ENCODE data around the gene MBNL1.

Gene MBNL1

DNA sequence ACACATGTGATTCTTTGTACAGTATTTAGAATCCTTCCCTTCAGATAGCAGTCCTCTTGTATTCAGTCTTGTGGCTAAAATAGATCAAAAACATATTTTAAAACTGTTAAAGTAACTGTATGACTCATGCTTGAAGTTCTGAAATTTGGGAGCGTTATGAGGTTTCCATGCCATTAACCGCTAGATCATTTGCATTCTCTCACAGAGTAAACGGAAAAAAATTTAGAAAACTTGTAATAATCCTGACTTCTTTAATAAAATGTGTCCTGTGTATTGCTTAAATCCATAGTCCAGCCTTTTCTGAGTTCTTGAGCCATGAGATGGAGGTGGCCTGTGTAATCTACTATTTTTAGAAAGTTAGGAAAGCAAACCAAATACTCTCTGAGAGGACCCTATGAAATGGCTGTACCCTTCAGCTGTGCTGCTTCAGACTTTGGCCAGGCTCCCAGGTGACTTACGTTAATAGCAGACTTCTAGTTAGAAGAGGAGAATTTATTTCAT, 33.8 kb downstream of the MBNL1 start:
- Histone ChIP-seq H3K4me1 (ENCODE audit: control insufficient read depth in 5 of 5, insufficient read depth in 5 of 5, low read length in 5 of 5) (peaks cover 3 to 62% (median 52%) of the 10 kb centered on the region in 5 donors), H3K36me3 (ENCODE audit: control insufficient read depth in 5 of 5, insufficient read depth in 5 of 5, low read length in 5 of 5) (peaks cover 2 to 14% (median 3%) of the 10 kb centered on the region in 5 donors), H3K9me3 (ENCODE audit: control insufficient read depth in 5 of 5, low read length in 5 of 5) (no peaks in the 10 kb centered on the region), H3K9ac (ENCODE audit: low read length in 5 of 5) (peak overlapping the region in 2 of 5 donors; percentile 54 to 62), H3K27ac (ENCODE audit: low read depth, low read length) (peak overlapping the region; percentile 95), H3K27me3 (ENCODE audit: control insufficient read depth in 5 of 5, insufficient read depth in 4 of 5, low read length in 5 of 5) (no peaks in the 10 kb centered on the region), H3K4me3 (ENCODE audit: low read depth in 1 of 5, low read length in 5 of 5) (no peak overlapping the region)

DNA sequence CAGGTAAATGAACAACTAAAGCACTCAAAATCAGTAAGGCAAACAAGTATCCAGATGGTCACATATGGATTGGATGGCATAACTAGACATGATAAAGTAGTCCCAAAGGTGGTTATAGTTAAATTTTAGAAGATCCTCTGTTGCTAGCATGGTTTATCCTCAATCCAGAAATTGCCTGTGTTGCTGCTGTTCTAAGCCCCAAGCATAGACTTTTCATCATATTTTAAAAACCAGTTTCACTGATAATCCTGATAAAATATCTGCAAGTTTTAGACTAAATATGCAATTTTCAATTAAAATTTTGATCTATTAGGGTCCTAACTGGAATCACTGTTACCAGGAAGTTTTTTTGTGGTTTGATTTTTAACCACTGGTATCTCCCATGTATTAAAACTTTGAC, 35.4 kb downstream of the MBNL1 start:
- Histone ChIP-seq H3K4me3 (ENCODE audit: low read depth in 1 of 5, low read length in 5 of 5) (no peak overlapping the region), H3K27ac (ENCODE audit: low read depth, low read length) (peak overlapping the region; percentile 95), H3K27me3 (ENCODE audit: control insufficient read depth in 5 of 5, insufficient read depth in 4 of 5, low read length in 5 of 5) (no peaks in the 10 kb centered on the region), H3K4me1 (ENCODE audit: control insufficient read depth in 5 of 5, insufficient read depth in 5 of 5, low read length in 5 of 5) (peaks cover 3 to 58% (median 44%) of the 10 kb centered on the region in 5 donors), H3K36me3 (ENCODE audit: control insufficient read depth in 5 of 5, insufficient read depth in 5 of 5, low read length in 5 of 5) (peaks cover 2 to 14% (median 5%) of the 10 kb centered on the region in 5 donors), H3K9ac (ENCODE audit: low read length in 5 of 5) (no peak overlapping the region), H3K9me3 (ENCODE audit: control insufficient read depth in 5 of 5, low read length in 5 of 5) (no peaks in the 10 kb centered on the region)

DNA sequence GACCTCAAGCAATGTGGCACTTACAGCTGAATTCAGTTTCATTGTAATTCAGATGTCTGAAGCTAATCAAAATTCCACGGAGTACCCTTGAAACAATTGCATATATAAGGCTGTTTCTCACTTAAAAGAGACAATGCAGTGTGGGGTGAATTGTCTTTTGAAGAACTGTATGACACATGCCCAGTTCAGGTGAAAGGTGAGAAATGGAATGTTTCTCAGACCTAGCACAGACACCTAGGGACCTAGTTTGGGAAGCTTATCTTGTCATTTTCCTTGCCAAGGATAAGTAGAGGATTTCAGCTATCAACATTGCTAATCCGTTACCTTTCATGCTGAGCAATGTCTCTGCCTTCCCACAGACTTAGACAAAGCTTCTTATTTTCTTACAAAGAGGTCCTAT, 36.3 kb downstream of the MBNL1 start:
- H3K27ac ChIP-seq (ENCODE audit: low read depth, low read length): peak overlapping the region; percentile 95
- H3K4me1 ChIP-seq (ENCODE audit: control insufficient read depth in 5 of 5, insufficient read depth in 5 of 5, low read length in 5 of 5): peaks cover 0 to 55% (median 35%) of the 10 kb centered on the region in 5 donors
- no peaks in the 10 kb centered on the region for H3K27me3 ChIP-seq (ENCODE audit: control insufficient read depth in 5 of 5, insufficient read depth in 4 of 5, low read length in 5 of 5)
- no peak overlapping the region for H3K4me3 ChIP-seq (ENCODE audit: low read depth in 1 of 5, low read length in 5 of 5)
- peak overlapping the region in 1 of 5 donors; percentile 32 for H3K9ac ChIP-seq (ENCODE audit: low read length in 5 of 5)
- peaks cover 0 to 9% (median under 1%) of the 10 kb centered on the region in 5 donors for H3K36me3 ChIP-seq (ENCODE audit: control insufficient read depth in 5 of 5, insufficient read depth in 5 of 5, low read length in 5 of 5)
- no peaks in the 10 kb centered on the region for H3K9me3 ChIP-seq (ENCODE audit: control insufficient read depth in 5 of 5, low read length in 5 of 5)

DNA sequence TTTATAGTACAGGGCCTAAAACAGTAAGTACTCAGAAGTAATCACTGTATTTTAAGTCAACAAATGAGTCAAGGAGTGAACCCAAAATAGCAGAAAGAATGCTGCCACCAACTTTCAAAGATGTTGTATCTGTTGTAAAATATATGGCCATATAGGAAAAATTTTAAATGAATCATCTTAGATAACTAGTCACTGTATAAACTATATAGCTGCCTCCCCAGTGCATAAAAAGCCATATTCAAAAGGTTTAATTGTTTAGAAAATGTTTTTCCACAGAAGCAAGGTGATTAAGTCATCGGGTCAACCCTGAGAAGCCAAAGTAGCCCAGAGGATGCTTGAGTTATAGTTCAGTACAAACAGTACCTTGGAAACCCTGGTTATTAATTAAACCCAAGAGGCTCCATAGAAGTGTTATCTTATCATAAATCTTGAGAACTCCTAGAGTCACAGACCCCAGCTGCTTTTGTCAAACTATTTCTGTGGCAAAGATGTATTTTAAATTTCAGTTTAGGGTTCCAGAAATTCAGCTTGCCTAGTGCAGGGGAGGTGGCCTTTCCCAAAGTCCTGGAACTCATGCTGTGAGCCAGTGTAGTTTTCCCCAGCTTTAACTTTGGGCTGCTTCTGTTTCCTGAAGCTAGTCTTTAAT, 39.2 kb downstream of the MBNL1 start:
- H3K9me3 ChIP-seq (ENCODE audit: control insufficient read depth in 5 of 5, low read length in 5 of 5): no peaks in the 10 kb centered on the region
- H3K27me3 ChIP-seq (ENCODE audit: control insufficient read depth in 5 of 5, insufficient read depth in 4 of 5, low read length in 5 of 5): no peaks in the 10 kb centered on the region
- H3K27ac ChIP-seq (ENCODE audit: low read depth, low read length): peak overlapping the region; percentile 88
- peak overlapping the region in 2 of 5 donors; percentile 3 to 54 for H3K9ac ChIP-seq (ENCODE audit: low read length in 5 of 5)
- peaks cover 0 to 5% (median 0%) of the 10 kb centered on the region in 5 donors for H3K36me3 ChIP-seq (ENCODE audit: control insufficient read depth in 5 of 5, insufficient read depth in 5 of 5, low read length in 5 of 5)
- H3K4me3 ChIP-seq (ENCODE audit: low read depth in 1 of 5, low read length in 5 of 5): no peak overlapping the region
- peaks cover 0 to 31% (median 15%) of the 10 kb centered on the region in 5 donors for H3K4me1 ChIP-seq (ENCODE audit: control insufficient read depth in 5 of 5, insufficient read depth in 5 of 5, low read length in 5 of 5)

DNA sequence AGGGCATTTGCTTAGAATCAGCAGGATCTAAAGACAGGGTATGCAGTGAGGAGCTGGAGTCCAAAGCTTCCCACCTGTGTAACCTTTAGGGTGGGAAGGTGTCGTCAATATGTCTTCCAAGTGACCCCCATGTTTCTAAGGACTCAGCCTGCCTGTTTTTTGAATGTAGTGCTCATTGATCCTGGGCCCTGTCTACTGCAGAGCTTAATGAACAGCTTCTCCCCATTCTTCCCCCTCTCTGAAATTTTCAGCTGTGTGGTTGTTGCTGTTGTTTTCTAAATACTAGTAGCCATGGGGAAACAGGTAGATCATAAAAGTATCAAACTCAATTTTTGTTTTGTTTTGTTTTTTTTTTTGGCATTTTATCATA, 39.7 kb downstream of the MBNL1 start:
- Histone ChIP-seq H3K27me3 (ENCODE audit: control insufficient read depth in 5 of 5, insufficient read depth in 4 of 5, low read length in 5 of 5) (no peaks in the 10 kb centered on the region), H3K36me3 (ENCODE audit: control insufficient read depth in 5 of 5, insufficient read depth in 5 of 5, low read length in 5 of 5) (peaks cover 0 to 5% (median 0%) of the 10 kb centered on the region in 5 donors), H3K27ac (ENCODE audit: low read depth, low read length) (peak overlapping the region; percentile 88), H3K9me3 (ENCODE audit: control insufficient read depth in 5 of 5, low read length in 5 of 5) (no peaks in the 10 kb centered on the region), H3K9ac (ENCODE audit: low read length in 5 of 5) (peak overlapping the region in 2 of 5 donors; percentile 3 to 57), H3K4me3 (ENCODE audit: low read depth in 1 of 5, low read length in 5 of 5) (no peak overlapping the region), H3K4me1 (ENCODE audit: control insufficient read depth in 5 of 5, insufficient read depth in 5 of 5, low read length in 5 of 5) (peaks cover 0 to 26% (median 12%) of the 10 kb centered on the region in 5 donors)

DNA sequence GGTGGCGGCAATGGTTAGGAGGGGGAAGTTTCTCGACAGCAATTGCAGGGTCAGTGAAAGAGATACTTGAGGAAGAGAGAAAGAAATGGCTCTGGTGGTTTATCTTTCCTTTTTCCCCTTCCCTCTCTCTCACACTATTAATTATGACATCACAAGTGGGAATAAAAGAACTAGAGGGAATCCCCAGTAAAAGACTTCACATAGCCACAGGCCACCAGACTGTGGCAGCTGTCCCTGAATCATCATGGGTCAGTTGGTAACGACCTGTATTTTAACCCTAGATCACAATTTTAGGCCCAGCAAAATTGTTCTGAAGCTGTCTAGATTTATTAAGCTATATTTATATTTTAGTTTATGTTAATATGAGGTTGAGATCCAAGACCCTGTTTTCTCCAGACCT, 40.3 kb downstream of the MBNL1 start:
- H3K9me3 ChIP-seq (ENCODE audit: control insufficient read depth in 5 of 5, low read length in 5 of 5): no peaks in the 10 kb centered on the region
- H3K27ac ChIP-seq (ENCODE audit: low read depth, low read length): peak overlapping the region; percentile 88
- peak overlapping the region in 2 of 5 donors; percentile 47 to 57 for H3K9ac ChIP-seq (ENCODE audit: low read length in 5 of 5)
- H3K36me3 ChIP-seq (ENCODE audit: control insufficient read depth in 5 of 5, insufficient read depth in 5 of 5, low read length in 5 of 5): peaks cover 0 to 5% (median 0%) of the 10 kb centered on the region in 5 donors
- H3K4me1 ChIP-seq (ENCODE audit: control insufficient read depth in 5 of 5, insufficient read depth in 5 of 5, low read length in 5 of 5): peaks cover 0 to 24% (median 12%) of the 10 kb centered on the region in 5 donors
- H3K27me3 ChIP-seq (ENCODE audit: control insufficient read depth in 5 of 5, insufficient read depth in 4 of 5, low read length in 5 of 5): no peaks in the 10 kb centered on the region
- no peak overlapping the region for H3K4me3 ChIP-seq (ENCODE audit: low read depth in 1 of 5, low read length in 5 of 5)

DNA sequence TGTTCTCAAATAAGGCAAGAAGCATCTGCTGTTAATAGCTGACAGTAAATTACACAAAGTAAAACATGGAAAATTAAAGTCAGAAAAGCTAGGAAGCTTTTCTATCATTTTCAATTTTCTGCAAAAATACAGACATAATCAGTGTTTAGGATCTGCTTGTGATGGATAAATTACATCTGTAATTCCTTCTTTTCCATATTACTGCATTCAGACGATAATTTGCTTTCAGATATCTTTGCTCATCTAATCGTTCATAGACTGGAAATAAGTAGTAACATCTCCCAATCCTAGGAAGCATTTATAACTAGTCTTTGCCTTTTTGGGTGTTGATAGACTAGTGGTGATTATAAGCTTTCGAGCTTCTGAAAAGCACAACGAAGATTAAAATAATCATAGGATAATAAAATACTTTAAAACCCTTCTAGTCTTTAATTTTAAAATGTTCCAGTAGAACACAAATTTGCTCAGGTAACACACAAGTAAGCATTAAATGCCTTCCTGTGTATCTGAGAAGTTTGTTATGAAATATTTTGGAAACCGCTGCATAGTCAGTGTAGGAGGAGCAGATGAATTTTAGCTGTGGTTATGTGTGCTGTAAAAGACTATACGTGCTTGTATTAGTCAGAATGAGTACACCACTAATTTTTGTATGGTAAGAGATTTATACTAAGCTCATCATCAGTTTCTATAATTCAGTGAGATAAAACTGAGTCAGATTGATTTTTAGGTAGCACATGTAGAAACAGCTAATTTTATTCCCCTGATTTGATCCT, 41.0 kb downstream of the MBNL1 start:
- no peak overlapping the region for H3K4me3 ChIP-seq (ENCODE audit: low read depth in 1 of 5, low read length in 5 of 5)
- H3K4me1 ChIP-seq (ENCODE audit: control insufficient read depth in 5 of 5, insufficient read depth in 5 of 5, low read length in 5 of 5): peaks cover 0 to 28% (median 12%) of the 10 kb centered on the region in 5 donors

DNA sequence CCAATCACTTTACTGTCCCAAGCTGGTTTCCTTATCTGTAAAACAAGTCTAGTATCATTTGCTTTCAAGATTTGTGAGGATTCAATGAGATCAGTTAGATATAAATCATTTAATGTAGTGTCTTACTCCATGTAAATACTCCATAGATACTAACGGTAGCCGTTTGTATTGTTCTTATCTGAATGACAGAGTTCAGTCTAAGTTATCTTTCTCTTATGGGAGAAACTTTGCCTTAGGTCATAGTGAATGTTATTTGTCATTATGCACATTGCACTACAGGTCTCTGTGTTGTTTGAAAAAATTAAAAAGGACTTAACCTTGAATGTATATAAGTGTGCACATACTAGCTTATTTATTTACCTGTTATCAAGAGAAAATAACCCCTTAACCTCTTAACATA, 44.7 kb downstream of the MBNL1 start:
- no peaks in the 10 kb centered on the region for H3K9me3 ChIP-seq (ENCODE audit: control insufficient read depth in 5 of 5, low read length in 5 of 5)
- H3K9ac ChIP-seq (ENCODE audit: low read length in 5 of 5): peak overlapping the region in 1 of 5 donors; percentile 34
- no peaks in the 10 kb centered on the region for H3K36me3 ChIP-seq (ENCODE audit: control insufficient read depth in 5 of 5, insufficient read depth in 5 of 5, low read length in 5 of 5)
- H3K4me1 ChIP-seq (ENCODE audit: control insufficient read depth in 5 of 5, insufficient read depth in 5 of 5, low read length in 5 of 5): peaks cover 0 to 32% (median 29%) of the 10 kb centered on the region in 5 donors
- no peaks in the 10 kb centered on the region for H3K27me3 ChIP-seq (ENCODE audit: control insufficient read depth in 5 of 5, insufficient read depth in 4 of 5, low read length in 5 of 5)
- no peak overlapping the region for H3K27ac ChIP-seq (ENCODE audit: low read depth, low read length)
- no peak overlapping the region for H3K4me3 ChIP-seq (ENCODE audit: low read depth in 1 of 5, low read length in 5 of 5)

More for the DNA sequence above, 41.0 kb downstream of the MBNL1 start:
- H3K36me3 ChIP-seq (ENCODE audit: control insufficient read depth in 5 of 5, insufficient read depth in 5 of 5, low read length in 5 of 5): peaks cover 0 to 5% (median 0%) of the 10 kb centered on the region in 5 donors
- H3K27ac ChIP-seq (ENCODE audit: low read depth, low read length): peak overlapping the region; percentile 88
- peak overlapping the region in 1 of 5 donors; percentile 6 for H3K9ac ChIP-seq (ENCODE audit: low read length in 5 of 5)
- no peaks in the 10 kb centered on the region for H3K9me3 ChIP-seq (ENCODE audit: control insufficient read depth in 5 of 5, low read length in 5 of 5)
- no peaks in the 10 kb centered on the region for H3K27me3 ChIP-seq (ENCODE audit: control insufficient read depth in 5 of 5, insufficient read depth in 4 of 5, low read length in 5 of 5)

DNA sequence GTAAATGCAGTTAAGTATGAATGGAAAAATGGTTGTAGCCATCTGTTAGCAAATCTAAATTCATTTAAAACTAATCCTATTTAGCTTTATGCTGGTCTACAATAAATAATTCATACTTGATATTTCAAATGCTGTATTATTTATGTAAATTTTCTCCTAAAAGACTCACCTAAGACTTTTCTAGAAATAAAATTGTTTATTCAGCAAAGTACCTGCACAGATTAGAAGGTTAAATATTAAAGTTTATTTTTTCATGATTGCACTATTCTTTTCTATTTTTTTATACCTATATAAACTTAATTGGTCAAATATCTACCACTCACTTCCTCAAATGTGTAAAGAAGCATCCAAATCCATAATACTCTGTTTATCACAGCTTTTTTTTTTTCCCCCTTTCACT, 45.2 kb downstream of the MBNL1 start:
- H3K4me1 ChIP-seq (ENCODE audit: control insufficient read depth in 5 of 5, insufficient read depth in 5 of 5, low read length in 5 of 5): peaks cover 0 to 34% (median 29%) of the 10 kb centered on the region in 5 donors
- H3K27me3 ChIP-seq (ENCODE audit: control insufficient read depth in 5 of 5, insufficient read depth in 4 of 5, low read length in 5 of 5): no peaks in the 10 kb centered on the region
- no peaks in the 10 kb centered on the region for H3K36me3 ChIP-seq (ENCODE audit: control insufficient read depth in 5 of 5, insufficient read depth in 5 of 5, low read length in 5 of 5)
- H3K9me3 ChIP-seq (ENCODE audit: control insufficient read depth in 5 of 5, low read length in 5 of 5): no peaks in the 10 kb centered on the region
- H3K27ac ChIP-seq (ENCODE audit: low read depth, low read length): peak overlapping the region; percentile 59
- peak overlapping the region in 1 of 5 donors; percentile 34 for H3K9ac ChIP-seq (ENCODE audit: low read length in 5 of 5)
- no peak overlapping the region for H3K4me3 ChIP-seq (ENCODE audit: low read depth in 1 of 5, low read length in 5 of 5)

All from subcutaneous abdominal adipose tissue (tissue), 5 donors.